ENCODE data around the gene HELZ. TPM values are rescaled to one million over a fixed set of nuclear protein-coding genes. Genes with fewer than 3 reads are reported as not detected.
"Not testable (repeated sequence)": the region's sequence is repeated elsewhere in the genome, so short reads cannot be mapped to it uniquely, and the experiment has no call there.

The HELZ gene
- total RNA-seq, 1 donor = 247 TPM

- Histone ChIP-seq H3K4me3 (ENCODE audit: low read length) (no peak overlapping the region), H3K9me3 (ENCODE audit: low read depth, low read length) (peaks cover 15% of the 10 kb centered on the region), H3K27me3 (ENCODE audit: insufficient read depth, low read length) (no peaks in the 10 kb centered on the region), H3K4me1 (ENCODE audit: insufficient read depth, low read length) (no peaks in the 10 kb centered on the region)
These were observed 193.8 kb downstream of the HELZ start for GRCh38 chr17:67051155-67051538.

DNA sequence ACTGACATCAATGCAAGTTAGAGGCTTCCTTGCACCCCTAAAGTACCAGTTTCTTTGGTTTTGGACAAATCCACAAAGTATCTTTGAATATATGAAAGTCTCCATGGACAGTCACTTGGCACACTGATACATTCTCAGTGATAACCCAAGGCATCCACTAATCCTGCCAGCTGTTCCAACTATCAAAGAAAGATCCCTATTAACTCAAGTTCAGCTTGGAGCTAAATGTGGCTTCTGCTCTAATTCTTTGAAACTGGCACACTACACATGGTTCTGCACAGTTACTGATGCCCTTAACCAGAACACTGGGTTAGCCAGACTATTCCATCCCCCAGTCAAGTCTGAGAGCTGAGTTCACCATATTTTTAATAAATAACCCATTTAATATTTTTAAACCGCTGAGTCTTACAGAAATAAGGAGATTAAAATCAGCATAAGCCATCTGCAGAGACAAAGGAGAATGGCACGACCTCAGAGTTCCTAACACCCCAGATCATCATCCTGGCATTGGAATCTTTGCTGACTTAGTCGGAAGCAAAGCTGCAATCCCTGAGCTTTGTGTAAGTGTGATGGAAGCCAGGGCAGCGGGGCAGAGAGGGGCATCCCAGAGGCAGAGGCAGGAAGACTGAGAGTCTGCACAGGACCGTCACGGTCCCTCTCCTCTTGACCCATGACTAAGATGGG, 194.4 kb downstream of the HELZ start:
- Histone ChIP-seq H3K27me3 (ENCODE audit: insufficient read depth, low read length) (no peaks in the 10 kb centered on the region), H3K4me1 (ENCODE audit: insufficient read depth, low read length) (no peaks in the 10 kb centered on the region), H3K9me3 (ENCODE audit: low read depth, low read length) (peaks cover 15% of the 10 kb centered on the region), H3K4me3 (ENCODE audit: low read length) (no peak overlapping the region)

- no peak overlapping the region for H3K4me3 ChIP-seq (ENCODE audit: low read length)
- H3K9me3 ChIP-seq (ENCODE audit: low read depth, low read length) = peaks cover 15% of the 10 kb centered on the region
- no peaks in the 10 kb centered on the region for H3K4me1 ChIP-seq (ENCODE audit: insufficient read depth, low read length)
- H3K27me3 ChIP-seq (ENCODE audit: insufficient read depth, low read length) = no peaks in the 10 kb centered on the region
These were observed 194.9 kb downstream of the HELZ start for GRCh38 chr17:67050066-67050465.

DNA sequence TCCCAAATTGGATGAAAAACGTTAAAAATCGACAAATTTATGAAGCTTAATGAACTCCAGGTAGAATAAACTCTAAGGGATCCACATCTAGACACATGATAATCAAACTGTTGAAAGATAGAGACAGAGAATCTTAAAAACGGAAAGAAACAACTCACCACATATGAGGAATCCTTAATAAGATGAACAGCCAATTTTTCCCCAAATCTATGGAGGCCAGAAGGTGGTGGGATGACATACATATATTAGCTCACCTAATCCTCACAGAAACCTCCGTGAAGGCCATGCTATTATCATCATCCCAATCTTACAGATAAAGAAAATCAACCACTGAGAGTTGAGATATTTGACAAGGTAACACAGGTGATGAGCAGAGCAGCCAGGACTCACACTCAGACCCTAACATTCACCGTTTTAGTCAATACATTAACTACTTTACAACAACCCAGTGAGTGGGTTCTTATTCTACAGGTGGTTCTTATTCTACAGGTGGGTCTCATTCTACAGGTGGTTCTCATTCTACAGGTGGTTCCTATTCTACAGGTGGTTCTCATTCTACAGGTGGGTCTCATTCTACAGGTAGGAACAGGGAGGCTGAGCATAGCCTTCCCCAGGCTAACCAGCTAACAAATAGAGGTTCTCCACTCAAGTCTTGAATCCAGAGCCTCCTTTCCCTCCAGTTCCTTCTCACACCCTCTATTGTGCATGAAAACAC, 195.8 kb downstream of the HELZ start:
- Histone ChIP-seq H3K27me3 (ENCODE audit: insufficient read depth, low read length) (no peaks in the 10 kb centered on the region), H3K9me3 (ENCODE audit: low read depth, low read length) (peaks cover 15% of the 10 kb centered on the region), H3K4me1 (ENCODE audit: insufficient read depth, low read length) (no peaks in the 10 kb centered on the region), H3K4me3 (ENCODE audit: low read length) (no peak overlapping the region)

DNA sequence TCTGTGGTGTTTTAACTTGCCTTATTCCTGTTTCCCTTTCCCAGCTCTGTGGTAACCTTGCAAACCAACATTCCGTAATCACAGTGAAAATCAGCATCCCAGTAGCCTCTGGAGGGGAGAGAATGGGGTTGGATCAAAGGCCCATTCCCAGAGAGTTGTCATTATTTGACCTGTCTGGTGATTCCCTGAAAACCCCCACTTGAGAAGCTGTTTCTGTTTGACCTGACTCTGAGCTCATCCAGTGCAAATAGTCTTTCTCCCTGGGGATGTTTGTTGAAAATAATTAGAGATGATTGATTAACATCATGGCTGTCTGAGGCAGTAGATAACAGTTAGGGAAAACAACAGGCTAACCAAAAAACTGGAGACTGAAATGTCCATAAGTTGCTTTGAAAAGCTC, 197.6 kb downstream of the HELZ start:
- no peaks in the 10 kb centered on the region for H3K27me3 ChIP-seq (ENCODE audit: insufficient read depth, low read length)
- H3K4me3 ChIP-seq (ENCODE audit: low read length) = no peak overlapping the region
- H3K4me1 ChIP-seq (ENCODE audit: insufficient read depth, low read length) = no peaks in the 10 kb centered on the region
- H3K9me3 ChIP-seq (ENCODE audit: low read depth, low read length) = peaks cover 15% of the 10 kb centered on the region

GRCh38 chr17:67046398-67046797, 198.6 kb downstream of the HELZ start:
- Histone ChIP-seq H3K27me3 (ENCODE audit: insufficient read depth, low read length) (no peaks in the 10 kb centered on the region), H3K4me1 (ENCODE audit: insufficient read depth, low read length) (no peaks in the 10 kb centered on the region), H3K9me3 (ENCODE audit: low read depth, low read length) (peaks cover 15% of the 10 kb centered on the region), H3K4me3 (ENCODE audit: low read length) (no peak overlapping the region)

GRCh38 chr17:67044940-67045339, 200.1 kb downstream of the HELZ start:
- Histone ChIP-seq H3K9me3 (ENCODE audit: low read depth, low read length) (peaks cover 15% of the 10 kb centered on the region), H3K4me1 (ENCODE audit: insufficient read depth, low read length) (no peaks in the 10 kb centered on the region), H3K4me3 (ENCODE audit: low read length) (no peak overlapping the region), H3K27me3 (ENCODE audit: insufficient read depth, low read length) (no peaks in the 10 kb centered on the region)

- H3K9me3 ChIP-seq (ENCODE audit: low read depth, low read length) = peaks cover 14% of the 10 kb centered on the region
- H3K27me3 ChIP-seq (ENCODE audit: insufficient read depth, low read length) = no peaks in the 10 kb centered on the region
- no peak within 1 kb of the TSS for H3K4me3 ChIP-seq (ENCODE audit: low read length)
- H3K4me1 ChIP-seq (ENCODE audit: insufficient read depth, low read length) = no peaks in the 10 kb centered on the region
These were observed 200.8 kb downstream of the HELZ start, which contains the start of gene CACNG1 for GRCh38 chr17:67044016-67044772. CACNG1 (plus strand) TSS chr17:67044554; CDS start chr17:67044661, 107 bp downstream.

DNA sequence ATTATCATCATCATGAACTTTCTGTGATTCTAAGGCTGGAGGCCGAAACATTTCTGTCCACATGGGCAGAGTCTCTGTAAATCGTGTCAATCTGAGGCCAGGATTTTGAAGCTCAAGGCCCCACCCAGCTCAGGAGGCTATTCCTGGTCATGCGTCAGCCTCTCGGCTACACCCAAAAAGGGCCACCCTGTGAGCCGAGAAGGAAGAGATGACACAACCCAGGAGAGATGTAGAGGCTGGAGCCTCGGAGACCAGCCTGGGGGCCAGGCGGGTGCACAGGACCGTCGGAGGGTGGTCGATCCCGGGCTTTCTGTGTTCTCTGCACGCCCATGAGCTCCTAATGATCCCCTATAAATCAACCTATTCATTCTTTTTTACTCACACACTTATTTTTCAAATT, 201.7 kb downstream of the HELZ start:
- Histone ChIP-seq H3K9me3 (ENCODE audit: low read depth, low read length) (peaks cover 5% of the 10 kb centered on the region), H3K4me3 (ENCODE audit: low read length) (no peak overlapping the region), H3K4me1 (ENCODE audit: insufficient read depth, low read length) (no peaks in the 10 kb centered on the region), H3K27me3 (ENCODE audit: insufficient read depth, low read length) (no peaks in the 10 kb centered on the region)

- Histone ChIP-seq H3K9me3 (ENCODE audit: low read depth, low read length) (no peaks in the 10 kb centered on the region), H3K4me3 (ENCODE audit: low read length) (no peak overlapping the region), H3K4me1 (ENCODE audit: insufficient read depth, low read length) (no peaks in the 10 kb centered on the region), H3K27me3 (ENCODE audit: insufficient read depth, low read length) (no peaks in the 10 kb centered on the region)
These were observed 202.8 kb downstream of the HELZ start for GRCh38 chr17:67041941-67042899.

DNA sequence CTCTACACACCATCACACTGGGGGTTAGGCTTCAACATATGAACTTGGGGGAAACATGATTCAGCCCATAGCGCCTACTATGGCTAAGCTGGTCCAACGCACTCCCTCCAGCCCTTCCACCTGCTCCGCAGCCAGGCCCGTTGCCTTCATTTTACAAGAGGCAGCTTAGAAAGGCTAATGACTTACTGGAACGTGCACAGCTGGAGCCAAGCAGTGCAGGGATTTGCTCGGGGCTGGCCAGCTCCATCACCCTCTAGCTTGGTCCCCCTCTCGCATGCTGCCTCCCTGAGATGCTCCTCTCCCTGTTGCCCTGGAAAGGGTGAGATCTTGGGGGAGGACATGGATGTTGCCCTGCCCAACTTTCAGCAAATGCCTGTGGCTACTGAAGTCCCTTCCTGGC, 203.5 kb downstream of the HELZ start:
- Histone ChIP-seq H3K4me3 (ENCODE audit: low read length) (no peak overlapping the region), H3K27me3 (ENCODE audit: insufficient read depth, low read length) (no peaks in the 10 kb centered on the region), H3K4me1 (ENCODE audit: insufficient read depth, low read length) (no peaks in the 10 kb centered on the region), H3K9me3 (ENCODE audit: low read depth, low read length) (no peaks in the 10 kb centered on the region)

- H3K4me1 ChIP-seq (ENCODE audit: insufficient read depth, low read length); H3K9me3 ChIP-seq (ENCODE audit: low read depth, low read length); H3K27me3 ChIP-seq (ENCODE audit: insufficient read depth, low read length); H3K4me3 ChIP-seq (ENCODE audit: low read length): not testable (repeated sequence)
These were observed 203.9 kb downstream of the HELZ start for GRCh38 chr17:67041119-67041518.

DNA sequence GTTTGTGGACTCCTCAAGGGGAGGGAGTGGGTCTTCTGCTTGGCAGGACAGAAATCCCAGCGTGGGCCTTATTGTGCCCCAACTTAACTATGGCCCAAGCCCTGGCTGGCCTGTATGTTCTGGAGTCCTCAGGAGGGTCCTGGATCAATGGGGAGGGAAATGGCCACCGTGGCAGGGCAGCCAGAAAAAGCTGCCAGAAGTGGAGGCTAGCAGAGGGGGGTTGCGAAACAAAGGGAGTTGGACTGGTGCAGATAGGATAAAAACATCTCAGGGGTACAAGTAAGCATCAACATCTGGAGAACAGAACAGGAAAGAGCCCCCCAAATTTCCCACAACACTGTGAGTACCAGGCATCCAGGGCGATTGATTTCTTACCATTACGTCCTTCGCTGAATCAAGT, 204.3 kb downstream of the HELZ start:
- no peaks in the 10 kb centered on the region for H3K9me3 ChIP-seq (ENCODE audit: low read depth, low read length)
- no peaks in the 10 kb centered on the region for H3K27me3 ChIP-seq (ENCODE audit: insufficient read depth, low read length)
- no peak overlapping the region for H3K4me3 ChIP-seq (ENCODE audit: low read length)
- H3K4me1 ChIP-seq (ENCODE audit: insufficient read depth, low read length) = no peaks in the 10 kb centered on the region

DNA sequence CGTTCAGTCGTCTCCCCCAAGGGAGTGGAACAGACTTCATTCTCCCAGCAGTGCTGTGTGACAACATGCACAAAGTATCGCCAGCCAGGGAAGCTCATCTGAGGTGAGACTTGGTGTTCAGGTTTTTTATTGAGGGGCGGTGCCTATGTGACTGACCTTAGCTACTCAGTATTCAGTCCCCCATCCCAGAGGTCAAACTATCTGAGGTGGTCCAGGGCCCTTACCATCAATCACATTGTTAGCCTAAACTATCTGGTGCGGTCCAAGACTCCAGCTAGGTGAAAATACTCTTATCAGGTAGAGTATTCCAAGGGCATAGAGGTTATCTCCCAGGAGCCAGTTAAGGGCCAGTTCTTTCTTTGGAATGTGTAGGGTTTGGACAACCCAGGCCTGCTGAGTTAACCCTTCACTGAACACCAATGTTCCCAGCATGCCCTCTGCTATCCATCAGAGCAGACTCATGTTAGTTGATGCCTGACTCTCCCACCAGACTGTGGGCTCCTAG, 206.1 kb downstream of the HELZ start:
- H3K27me3 ChIP-seq (ENCODE audit: insufficient read depth, low read length) = no peaks in the 10 kb centered on the region
- H3K9me3 ChIP-seq (ENCODE audit: low read depth, low read length) = no peaks in the 10 kb centered on the region
- H3K4me1 ChIP-seq (ENCODE audit: insufficient read depth, low read length) = no peaks in the 10 kb centered on the region
- no peak overlapping the region for H3K4me3 ChIP-seq (ENCODE audit: low read length)
